ENCODE results near the gene MTFMT. TPM values are rescaled to one million over a fixed set of nuclear protein-coding genes. Genes with fewer than 3 reads are reported as not detected.

The MTFMT gene
- polyA plus RNA-seq, 1 experiment = 6.4 TPM

DNA sequence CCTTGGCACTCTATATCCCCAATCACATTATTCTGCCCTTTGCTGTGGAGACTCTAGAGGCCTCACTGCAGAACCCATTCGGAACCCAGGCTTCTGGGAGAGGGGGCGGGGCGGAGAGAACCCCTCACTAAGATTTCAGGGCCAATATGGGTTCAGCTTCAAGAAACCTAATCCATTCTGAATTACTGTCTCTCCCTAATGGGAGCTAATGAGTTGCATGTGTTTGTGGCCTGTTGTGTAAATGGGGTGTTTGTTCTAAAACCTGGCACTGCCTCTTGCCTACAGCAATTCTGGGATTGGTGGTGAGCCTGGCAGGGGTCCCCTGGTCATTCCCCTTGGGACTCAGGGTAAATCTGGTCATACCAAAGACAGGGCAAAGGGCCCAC is 39.0 kb upstream of the MTFMT start:
- H3K27me3 ChIP-seq (ENCODE audit: control insufficient read depth, insufficient read depth, low read length) = peaks cover 21% of the 10 kb centered on the region
- CTCF ChIA-PET = interaction anchor here (1.0 to 6.5 kb wide), 3 partner anchors 10 to 33 kb away, joined by 4 to 59 read pairs (median 57); partner anchors contain the start of gene KBTBD13
- POLR2A ChIA-PET = interaction anchor here (0.6 kb wide), 1 partner anchor 211 kb away, joined by 4 read pairs; no protein-coding TSS in a partner anchor
- TF ChIP-seq, protein P1, sequence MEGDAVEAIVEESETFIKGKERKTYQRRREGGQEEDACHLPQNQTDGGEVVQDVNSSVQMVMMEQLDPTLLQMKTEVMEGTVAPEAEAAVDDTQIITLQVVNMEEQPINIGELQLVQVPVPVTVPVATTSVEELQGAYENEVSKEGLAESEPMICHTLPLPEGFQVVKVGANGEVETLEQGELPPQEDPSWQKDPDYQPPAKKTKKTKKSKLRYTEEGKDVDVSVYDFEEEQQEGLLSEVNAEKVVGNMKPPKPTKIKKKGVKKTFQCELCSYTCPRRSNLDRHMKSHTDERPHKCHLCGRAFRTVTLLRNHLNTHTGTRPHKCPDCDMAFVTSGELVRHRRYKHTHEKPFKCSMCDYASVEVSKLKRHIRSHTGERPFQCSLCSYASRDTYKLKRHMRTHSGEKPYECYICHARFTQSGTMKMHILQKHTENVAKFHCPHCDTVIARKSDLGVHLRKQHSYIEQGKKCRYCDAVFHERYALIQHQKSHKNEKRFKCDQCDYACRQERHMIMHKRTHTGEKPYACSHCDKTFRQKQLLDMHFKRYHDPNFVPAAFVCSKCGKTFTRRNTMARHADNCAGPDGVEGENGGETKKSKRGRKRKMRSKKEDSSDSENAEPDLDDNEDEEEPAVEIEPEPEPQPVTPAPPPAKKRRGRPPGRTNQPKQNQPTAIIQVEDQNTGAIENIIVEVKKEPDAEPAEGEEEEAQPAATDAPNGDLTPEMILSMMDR (IDR thresholded peaks at IDR 0.05; ENCODE audit: insufficient read depth, low read depth, low read length) = no peak
- no peak for DNase-seq (ENCODE audit: low read depth)
- H3K4me3 ChIP-seq (ENCODE audit: low read depth, low read length) = no peak overlapping the region
- no peaks in the 10 kb centered on the region for H3K36me3 ChIP-seq (ENCODE audit: control insufficient read depth, insufficient read depth, low read length)

DNA sequence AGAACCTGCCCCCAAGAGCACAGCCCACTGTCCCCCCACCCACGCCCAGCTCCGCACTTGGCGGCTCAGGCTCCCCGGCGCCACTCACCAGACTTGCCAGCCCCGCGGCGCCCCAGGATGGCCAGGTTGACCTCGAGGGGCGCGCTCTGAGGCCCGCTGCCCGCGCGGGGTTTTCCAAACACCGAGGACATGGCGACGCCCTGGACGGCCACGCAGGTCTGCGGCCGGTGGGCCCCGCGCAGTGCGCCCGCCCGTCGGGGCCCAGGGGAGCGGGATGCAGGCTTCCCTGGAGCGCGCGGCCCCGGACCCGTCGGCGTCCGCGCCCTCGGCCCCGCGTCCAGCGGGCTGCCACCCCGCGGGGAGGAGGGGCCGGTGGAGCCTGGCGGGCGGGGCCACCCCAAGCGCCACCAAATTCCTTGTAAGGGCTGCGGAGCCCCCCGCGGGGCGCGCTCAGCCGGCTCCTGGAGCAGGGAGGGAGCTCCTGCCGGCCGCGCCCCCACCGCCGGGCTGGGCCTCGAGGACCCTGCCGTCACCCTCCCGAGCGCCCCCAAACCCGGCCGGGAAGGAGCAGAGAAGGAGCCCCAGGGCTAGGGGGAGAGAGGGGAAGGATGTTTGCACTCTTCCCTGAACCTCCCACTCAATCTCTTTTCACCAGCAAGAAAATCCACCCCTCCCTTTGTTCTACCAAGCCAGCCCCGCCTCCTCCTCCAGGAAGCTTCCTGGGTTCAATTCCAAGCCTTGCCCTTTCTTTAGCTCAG is 38.4 kb upstream of the MTFMT start, which contains the start of gene RASL12:
RASL12 (minus strand) TSS at position 347 of the 758 bp plus-strand sequence; CDS start at position 191, 156 bp downstream.
- DNase-seq (ENCODE audit: low read depth) = no peak
- H3K36me3 ChIP-seq (ENCODE audit: control insufficient read depth, insufficient read depth, low read length) = no peaks in the 10 kb centered on the region
- CTCF ChIA-PET = interaction anchor here (0.8 to 6.5 kb wide), 5 partner anchors 11 to 35 kb away, joined by 3 to 59 read pairs (median 4); partner anchors contain the start of gene KBTBD13
- TF ChIP-seq, protein P1 (IDR thresholded peaks at IDR 0.05; ENCODE audit: insufficient read depth, low read depth, low read length) = no peak
- H3K27me3 ChIP-seq (ENCODE audit: control insufficient read depth, insufficient read depth, low read length) = peaks cover 24% of the 10 kb centered on the region
- POLR2A ChIA-PET = no interaction called here
- peak within 1 kb of the TSS; percentile 7; the same call in 1 of the 2 replicates for H3K4me3 ChIP-seq (ENCODE audit: low read depth, low read length)

DNA sequence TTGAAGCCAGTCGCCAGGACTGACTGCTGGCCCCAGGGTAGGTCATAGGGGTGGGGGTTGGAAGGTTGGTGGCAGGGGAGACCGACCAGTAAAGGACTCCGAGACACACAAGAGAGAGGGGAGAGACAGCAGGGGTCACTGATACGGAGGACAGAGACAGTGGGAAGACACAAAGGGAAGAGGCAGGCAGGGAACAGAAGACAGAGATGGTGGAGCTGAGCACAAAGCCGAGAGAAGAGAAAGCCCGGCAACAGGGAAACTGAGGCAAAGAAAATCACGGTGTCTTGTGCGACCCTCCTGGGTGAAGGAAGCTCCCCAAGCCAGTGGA is 37.8 kb upstream of the MTFMT start:
- DNase-seq (ENCODE audit: low read depth) = no peak
- H3K27me3 ChIP-seq (ENCODE audit: control insufficient read depth, insufficient read depth, low read length) = peaks cover 26% of the 10 kb centered on the region
- CTCF ChIA-PET = interaction anchor here (0.8 to 6.5 kb wide), 4 partner anchors 11 to 34 kb away, joined by 3 to 59 read pairs (median 30); partner anchors contain the start of gene KBTBD13
- H3K36me3 ChIP-seq (ENCODE audit: control insufficient read depth, insufficient read depth, low read length) = no peaks in the 10 kb centered on the region
- POLR2A ChIA-PET = no interaction called here
- TF ChIP-seq, protein P1 (IDR thresholded peaks at IDR 0.05; ENCODE audit: insufficient read depth, low read depth, low read length) = no peak
- peak overlapping the region; percentile 7; the same call in 1 of the 2 replicates for H3K4me3 ChIP-seq (ENCODE audit: low read depth, low read length)

DNA sequence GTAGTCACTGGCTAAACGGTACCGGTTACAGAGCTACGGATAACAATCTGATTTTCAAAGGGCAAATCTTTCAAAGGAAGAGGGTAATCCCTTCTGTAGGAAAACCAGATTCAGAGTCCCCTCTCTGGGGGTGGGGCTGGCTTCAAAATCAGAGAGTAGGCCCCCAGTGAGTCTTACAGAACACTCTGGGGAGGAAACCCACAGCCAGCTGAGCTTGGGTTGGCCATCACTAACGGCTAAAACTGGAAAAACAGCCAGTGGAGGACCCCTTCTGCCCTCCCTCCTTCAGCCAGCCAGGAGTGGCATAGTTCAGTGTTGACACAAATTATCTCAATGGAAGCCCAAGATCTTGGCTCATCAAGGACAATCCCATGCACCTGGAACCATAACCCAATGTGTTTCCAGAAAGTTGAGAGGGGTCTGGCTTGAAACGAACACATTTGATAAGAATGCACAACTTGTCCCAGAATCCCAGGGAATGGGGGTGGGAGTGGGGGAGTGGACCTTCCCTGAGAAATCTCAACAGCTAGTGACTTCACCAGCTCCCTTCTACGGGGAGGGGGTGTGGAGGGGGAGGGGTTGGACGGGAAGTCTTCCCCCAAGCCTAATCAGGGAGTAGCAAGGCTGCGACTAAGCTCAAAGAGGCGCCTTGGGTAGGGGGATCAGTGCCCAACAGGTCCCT is 37.3 kb upstream of the MTFMT start:
- TF ChIP-seq, protein P1 (IDR thresholded peaks at IDR 0.05; ENCODE audit: insufficient read depth, low read depth, low read length) = no peak
- Histone ChIP-seq H3K4me3 (ENCODE audit: low read depth, low read length) (no peak overlapping the region), H3K27me3 (ENCODE audit: control insufficient read depth, insufficient read depth, low read length) (peaks cover 26% of the 10 kb centered on the region), H3K36me3 (ENCODE audit: control insufficient read depth, insufficient read depth, low read length) (no peaks in the 10 kb centered on the region)
- CTCF ChIA-PET = interaction anchor here (0.8 to 6.5 kb wide), 4 partner anchors 12 to 35 kb away, joined by 3 to 59 read pairs (median 30); partner anchors contain the start of gene KBTBD13
- DNase-seq (ENCODE audit: low read depth) = no peak
- POLR2A ChIA-PET = interaction anchor here (0.6 kb wide), 1 partner anchor 16 kb away, joined by 6 read pairs; no protein-coding TSS in a partner anchor

All from BJ (cell line).